ENCODE data around the gene COL23A1. TPM values are rescaled to one million over a fixed set of nuclear protein-coding genes. Genes with fewer than 3 reads are reported as not detected.

COL23A1 gene
- polyA plus RNA-seq, 3 donors: 0.11 to 0.21 TPM; not detected in 1

DNA sequence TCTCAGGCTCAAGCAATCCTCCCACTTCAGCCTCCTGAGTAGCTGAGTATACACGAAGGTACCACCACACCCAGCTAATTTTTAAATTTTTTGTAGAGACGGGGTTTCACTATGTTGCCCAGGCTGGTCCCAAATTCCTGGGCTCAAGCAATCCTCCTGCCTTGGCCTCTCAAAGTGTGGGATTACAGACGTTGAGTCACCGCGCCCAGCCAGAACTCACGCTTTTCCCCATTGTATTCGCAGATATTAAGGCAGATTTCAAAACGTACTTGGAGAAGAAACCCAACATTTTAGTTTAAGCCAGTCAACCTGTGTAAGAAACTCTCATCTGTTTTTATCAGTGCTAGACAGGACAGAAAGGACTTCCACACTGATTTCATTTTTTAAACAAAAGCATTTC lies 26.6 kb downstream of the COL23A1 start:
- Mint-ChIP-seq H3K4me3 (peak overlapping the region in 1 of 2 donors; percentile 7), H3K27me3 (ENCODE audit: low read depth in 3 of 3) (peaks cover 3 to 9% (median 6%) of the 10 kb centered on the region in 3 donors), H3K4me1 (peaks cover 14% of the 10 kb centered on the region), H3K36me3 (no peaks in the 10 kb centered on the region), H3K27ac (no peak overlapping the region), H3K9me3 (peaks cover 4 to 11% (median 10%) of the 10 kb centered on the region in 7 donors)
- H3K4me1 ChIP-seq (ENCODE audit: control insufficient read depth in 1 of 2, insufficient read depth in 2 of 2, low read length in 2 of 2): peaks cover 0 to 4% of the 10 kb centered on the region in 2 donors
- H4K20me1 ChIP-seq (ENCODE audit: insufficient read depth, low read length): no peaks in the 10 kb centered on the region
- 82% methylated on average over 5 of the region's 8 CpGs for WGBS (ENCODE audit: insufficient coverage)
- no peaks in the 10 kb centered on the region for H3K27me3 ChIP-seq (ENCODE audit: control insufficient read depth in 2 of 2, insufficient read depth in 2 of 2, low read length in 2 of 2)
- H3K9ac ChIP-seq (ENCODE audit: insufficient read depth, low read length, poor library complexity, severe bottlenecking): no peak overlapping the region
- H2AFZ ChIP-seq (ENCODE audit: insufficient read depth, low read depth, low read length, poor library complexity, severe bottlenecking): no peak overlapping the region
- no peak overlapping the region for H3K4me2 ChIP-seq (replicated peaks; ENCODE audit: extremely low read depth, low read length, poor library complexity, severe bottlenecking)
- intact Hi-C loops (cut with micrococcal nuclease): no loop called here
- H3K79me2 ChIP-seq (ENCODE audit: insufficient read depth, low read length): no peaks in the 10 kb centered on the region
- H3K36me3 ChIP-seq (replicated peaks in 1 of 2; ENCODE audit: control insufficient read depth in 1 of 2, insufficient read depth in 2 of 2, low read length in 2 of 2): no peaks in the 10 kb centered on the region
- no peak for DNase-seq
- no peaks in the 10 kb centered on the region for H3K9me3 ChIP-seq (replicated peaks in 1 of 2; ENCODE audit: control insufficient read depth in 1 of 2, insufficient read depth in 1 of 2, low read length in 2 of 2)
- TF ChIP-seq CTCF (IDR thresholded peaks at IDR 0.05): no peak
- H3K27ac ChIP-seq (ENCODE audit: low read depth in 1 of 2, low read length in 2 of 2): no peak overlapping the region
- no peak overlapping the region for H3K4me3 ChIP-seq (replicated peaks in 1 of 3; ENCODE audit: low read depth in 2 of 3, low read length in 3 of 3)

- Histone ChIP-seq H2AFZ (ENCODE audit: insufficient read depth, low read depth, low read length, poor library complexity, severe bottlenecking) (peak overlapping the region; percentile 54), H3K9ac (ENCODE audit: insufficient read depth, low read length, poor library complexity, severe bottlenecking) (no peak overlapping the region), H3K27me3 (ENCODE audit: control insufficient read depth in 2 of 2, insufficient read depth in 2 of 2, low read length in 2 of 2) (no peaks in the 10 kb centered on the region), H3K79me2 (ENCODE audit: insufficient read depth, low read length) (no peaks in the 10 kb centered on the region), H4K20me1 (ENCODE audit: insufficient read depth, low read length) (no peaks in the 10 kb centered on the region), H3K4me2 (replicated peaks; ENCODE audit: extremely low read depth, low read length, poor library complexity, severe bottlenecking) (no peak overlapping the region), H3K4me1 (ENCODE audit: control insufficient read depth in 1 of 2, insufficient read depth in 2 of 2, low read length in 2 of 2) (peaks cover 0 to 4% of the 10 kb centered on the region in 2 donors), H3K27ac (ENCODE audit: low read depth in 1 of 2, low read length in 2 of 2) (no peak overlapping the region), H3K36me3 (replicated peaks in 1 of 2; ENCODE audit: control insufficient read depth in 1 of 2, insufficient read depth in 2 of 2, low read length in 2 of 2) (no peaks in the 10 kb centered on the region), H3K9me3 (replicated peaks in 1 of 2; ENCODE audit: control insufficient read depth in 1 of 2, insufficient read depth in 1 of 2, low read length in 2 of 2) (no peaks in the 10 kb centered on the region), H3K4me3 (replicated peaks in 1 of 3; ENCODE audit: low read depth in 2 of 3, low read length in 3 of 3) (no peak overlapping the region)
- WGBS (ENCODE audit: insufficient coverage): 26% methylated on average over 17 of the region's 23 CpGs
- peak overlapping the region in 1 of 2 donors; percentile 64 for H3K4me3 Mint-ChIP-seq
- peaks cover 3 to 9% (median 6%) of the 10 kb centered on the region in 3 donors for H3K27me3 Mint-ChIP-seq (ENCODE audit: low read depth in 3 of 3)
- no peak for DNase-seq
- peaks cover 4 to 12% (median 10%) of the 10 kb centered on the region in 7 donors for H3K9me3 Mint-ChIP-seq
- no peak overlapping the region for H3K27ac Mint-ChIP-seq
- TF ChIP-seq CTCF (IDR thresholded peaks at IDR 0.05): no peak
- intact Hi-C loops (cut with micrococcal nuclease): no loop called here
- peaks cover 14% of the 10 kb centered on the region for H3K4me1 Mint-ChIP-seq
- no peaks in the 10 kb centered on the region for H3K36me3 Mint-ChIP-seq
Measured at GRCh38 chr5:178561746-178562264, 28.4 kb downstream of the COL23A1 start.
